Cerebellar nuclear complex (tissue), 1 donor: Measurements from ENCODE around the gene CCDC90B.

Source experiments
- DNase-seq, 2 experiments: peaks; one replicate each; lab custom pipeline; 2025; lab: John Stamatoyannopoulos, UW

CCDC90B gene

DNA sequence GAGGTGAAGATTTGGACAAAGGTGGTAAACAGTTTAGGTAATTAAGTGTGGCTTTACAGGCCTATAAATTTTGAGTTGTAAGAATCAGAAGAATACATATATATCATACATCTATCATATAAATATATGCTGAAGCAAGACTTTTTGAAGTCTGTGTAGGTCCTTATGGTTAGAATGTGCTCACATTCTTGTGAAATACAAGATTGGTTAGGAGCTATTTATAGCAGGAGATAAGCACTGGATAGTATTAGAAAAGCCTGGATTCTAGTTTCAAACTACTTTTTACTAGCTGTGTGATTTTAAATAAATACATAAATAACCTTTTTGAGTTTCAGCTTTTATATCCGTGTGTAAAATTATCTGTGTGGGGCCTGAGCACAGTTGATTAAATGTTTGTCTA, 50.3 kb downstream of the CCDC90B start:
- DNase-seq, result no peak

DNA sequence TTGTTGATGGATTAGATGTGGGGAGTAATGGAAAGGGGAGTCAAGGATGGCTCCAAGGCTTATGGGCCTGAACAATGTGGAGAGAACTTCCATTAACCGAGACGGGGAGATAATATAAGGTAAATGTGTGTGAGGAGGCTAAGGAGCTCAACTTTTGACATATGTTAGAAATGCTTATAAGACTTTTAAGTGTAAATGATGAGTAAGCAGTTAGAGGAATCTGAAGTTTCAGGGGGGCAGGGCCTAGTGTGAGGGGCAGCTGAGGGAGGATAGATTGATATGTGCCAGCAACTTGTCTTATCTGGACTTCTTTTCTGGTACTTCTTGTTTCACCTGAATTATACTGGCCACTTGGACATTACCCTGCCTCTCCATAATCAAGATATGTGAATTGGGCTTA, 62.7 kb downstream of the CCDC90B start:
- DNase-seq, result no peak

DNA sequence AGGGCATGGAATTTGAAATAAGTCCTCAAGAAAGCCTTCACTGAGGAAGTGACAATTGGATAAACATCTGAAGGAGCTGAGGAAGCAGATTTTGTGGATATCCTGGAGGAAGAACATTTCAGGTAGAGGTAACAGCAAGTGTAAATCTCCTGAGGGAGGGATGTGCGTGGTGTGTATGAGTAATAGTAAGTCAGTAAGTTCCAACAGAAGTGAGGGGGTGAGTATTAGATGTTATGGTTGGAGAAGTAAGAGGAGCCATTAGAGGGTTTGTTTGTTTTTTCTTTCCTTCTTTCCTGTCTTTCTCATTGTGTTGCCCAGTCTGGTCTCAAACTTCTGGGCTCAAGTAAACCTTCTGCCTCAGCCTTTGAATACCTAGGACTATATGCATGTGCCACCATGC, 63.7 kb downstream of the CCDC90B start:
- DNase-seq, result no peak

DNA sequence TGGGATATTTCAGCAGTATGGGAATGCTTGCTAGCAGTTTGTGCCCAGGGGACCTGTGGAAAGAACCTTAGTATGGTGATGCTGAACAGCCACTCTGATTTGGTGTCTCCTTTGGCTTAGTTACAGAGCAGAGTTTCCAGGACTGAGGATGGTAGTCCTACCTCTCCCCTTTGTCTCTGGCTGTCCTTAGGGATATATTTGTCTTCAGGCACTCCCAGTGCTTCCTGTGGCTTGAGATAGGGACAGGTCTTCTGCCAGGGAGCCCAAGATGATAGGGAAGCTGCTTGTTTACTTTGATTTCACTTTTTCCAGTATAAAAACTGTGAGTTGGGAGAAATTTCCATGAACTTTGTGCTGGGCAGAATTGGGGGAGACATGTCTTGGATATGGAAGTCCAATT, 64.5 kb downstream of the CCDC90B start:
- DNase-seq, result no peak

DNA sequence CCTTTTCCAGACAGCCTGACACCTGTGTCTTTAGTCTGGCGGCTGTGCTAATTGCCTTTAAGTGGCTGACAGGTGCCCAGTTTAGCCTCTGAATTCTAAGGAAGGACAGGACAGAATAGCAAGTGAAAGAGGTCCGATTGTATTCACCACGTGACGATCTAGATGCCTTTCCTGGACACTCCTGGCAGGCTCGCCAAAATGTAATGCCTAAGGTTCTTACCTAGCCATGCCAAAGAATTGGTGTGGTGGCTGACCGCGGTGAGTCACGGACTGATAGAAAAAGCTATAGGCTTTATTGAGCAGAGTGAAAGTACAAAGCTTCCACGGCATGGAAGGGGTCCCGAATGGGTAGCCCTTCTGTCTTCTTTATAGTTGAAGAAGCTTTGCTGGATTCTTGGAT, 65.9 kb downstream of the CCDC90B start:
- DNase-seq, result no peak

DNA sequence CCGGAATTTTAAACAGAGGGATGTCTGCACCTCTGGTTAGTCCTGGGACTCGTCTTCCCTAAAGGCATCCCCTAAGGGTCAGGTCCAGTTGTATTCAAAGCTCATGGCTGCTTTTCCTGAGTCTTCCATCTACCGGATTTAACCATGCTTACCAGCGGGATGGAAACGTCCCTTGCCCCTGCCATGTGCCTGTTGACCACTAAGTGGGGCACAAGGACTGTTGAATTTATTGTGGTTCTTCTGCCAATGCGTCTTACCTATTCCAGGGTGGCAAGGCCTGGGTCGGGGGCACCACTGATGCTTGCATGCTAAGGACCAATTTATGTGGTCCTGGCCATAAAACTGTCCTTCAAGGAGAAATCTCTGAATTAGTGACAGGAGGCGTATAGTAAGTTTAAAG, 67.1 kb downstream of the CCDC90B start:
- DNase-seq, result no peak
